Lower lobe of right lung (tissue), 2 donors: ENCODE data around the gene FXN. TPM values are rescaled to one million over a fixed set of nuclear protein-coding genes. Genes with fewer than 3 reads are reported as not detected.
A peak's percentile ranks its signal among the peaks of the same experiment; 100 is the strongest.

ENCODE experiments used
- ATAC-seq, 2 donors: fragments of 200-7000 bp; cut with Tn5 transposase; one replicate each; pipeline ENCODE4 v1.9.1; 2020 to 2022; ENCODE audit warnings: mild to moderate bottlenecking in 2 of 2, moderate library complexity in 2 of 2
- DNase-seq: peaks from one replicate; pipeline ENCODE4 v3.0.0-alpha.2; 2020
- H3K27ac ChIP-seq: fragments of 200-600 bp; one replicate; pipeline ENCODE4 v1.8.0; 2022
- H3K27me3 ChIP-seq: fragments of 200-600 bp; one replicate; pipeline ENCODE4 v1.8.0; 2022; ENCODE audit warnings: low read depth
- H3K36me3 ChIP-seq: fragments of 200-600 bp; one replicate; pipeline ENCODE4 v1.8.0; 2022; ENCODE audit warnings: mild to moderate bottlenecking
- H3K4me1 ChIP-seq: fragments of 200-600 bp; one replicate; pipeline ENCODE4 v1.8.0; 2022
- H3K4me3 ChIP-seq: fragments of 200-600 bp; one replicate; pipeline ENCODE4 v1.8.0; 2022; ENCODE audit warnings: mild to moderate bottlenecking
- H3K9me3 ChIP-seq: fragments of 200-600 bp; one replicate; pipeline ENCODE4 v1.8.0; 2022
- intact Hi-C: fragments of 100-400 bp; cut with DNase I; formaldehyde crosslinking; loops from one replicate; pipeline ENCODE4 v1.11.0; 2022
- total RNA-seq: library from RNA; stranded (reverse); fragmentation: NEBNext Ultra II Directional; extraction: Animal tissue kit (Norgen Biotek cat#: 25700); gene quantifications from one replicate; pipeline ENCODE4 v1.2.1, GENCODE V29; 2021
- TF ChIP-seq, protein P1 (sequence below): fragments of 200-600 bp; IDR thresholded peaks from one replicate; pipeline ENCODE4 v1.8.0; 2022; ENCODE audit warnings: antibody characterized with exemption, mild to moderate bottlenecking
- donor health status: DM: no; HTN: yes; CAD: no; lungs with severe emphysema.

Gene FXN
- total RNA-seq, 1 donor from 2014 or later, result 10.9 TPM

DNA sequence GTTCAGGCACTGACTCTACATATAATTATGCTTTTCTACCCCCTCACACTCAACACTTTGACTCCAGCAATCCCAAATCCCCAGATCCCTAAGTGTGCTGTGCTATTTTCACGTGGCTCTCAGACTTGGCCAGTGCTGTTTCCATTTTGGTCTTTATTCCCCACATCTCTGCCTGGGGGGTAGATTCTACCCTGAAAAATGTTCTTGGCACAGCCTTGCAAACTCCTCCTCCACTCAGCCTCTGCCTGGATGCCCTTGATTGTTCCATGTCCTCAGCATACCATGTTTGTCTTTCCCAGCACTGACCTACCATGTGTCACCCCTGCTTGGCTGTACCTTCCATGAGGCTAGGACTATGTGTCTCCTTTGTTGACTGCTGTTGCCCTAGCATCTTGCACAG lies 43.0 kb downstream of the FXN start:
- intact Hi-C loops, result no loop called here
- no peak overlapping the region for H3K27ac ChIP-seq

DNA sequence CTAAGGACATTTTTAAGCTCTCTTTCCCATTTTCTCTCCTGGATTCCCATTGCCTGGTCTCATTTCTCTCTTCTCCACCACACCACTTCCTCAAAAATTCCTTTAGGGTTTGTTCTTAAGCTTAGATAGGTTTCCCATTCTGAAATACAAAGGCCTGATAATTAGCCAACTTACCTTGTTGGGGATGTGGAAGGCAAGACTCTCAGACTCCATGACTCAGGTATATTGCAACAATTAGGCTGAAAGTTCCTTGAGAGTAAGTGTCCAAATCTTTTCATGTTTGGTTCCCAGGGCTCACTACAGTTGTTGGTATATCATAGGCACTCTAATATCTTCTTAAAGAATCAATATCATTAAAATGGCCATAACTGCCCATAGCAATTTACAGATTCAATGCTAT lies 43.6 kb downstream of the FXN start:
- TF ChIP-seq, protein P1, sequence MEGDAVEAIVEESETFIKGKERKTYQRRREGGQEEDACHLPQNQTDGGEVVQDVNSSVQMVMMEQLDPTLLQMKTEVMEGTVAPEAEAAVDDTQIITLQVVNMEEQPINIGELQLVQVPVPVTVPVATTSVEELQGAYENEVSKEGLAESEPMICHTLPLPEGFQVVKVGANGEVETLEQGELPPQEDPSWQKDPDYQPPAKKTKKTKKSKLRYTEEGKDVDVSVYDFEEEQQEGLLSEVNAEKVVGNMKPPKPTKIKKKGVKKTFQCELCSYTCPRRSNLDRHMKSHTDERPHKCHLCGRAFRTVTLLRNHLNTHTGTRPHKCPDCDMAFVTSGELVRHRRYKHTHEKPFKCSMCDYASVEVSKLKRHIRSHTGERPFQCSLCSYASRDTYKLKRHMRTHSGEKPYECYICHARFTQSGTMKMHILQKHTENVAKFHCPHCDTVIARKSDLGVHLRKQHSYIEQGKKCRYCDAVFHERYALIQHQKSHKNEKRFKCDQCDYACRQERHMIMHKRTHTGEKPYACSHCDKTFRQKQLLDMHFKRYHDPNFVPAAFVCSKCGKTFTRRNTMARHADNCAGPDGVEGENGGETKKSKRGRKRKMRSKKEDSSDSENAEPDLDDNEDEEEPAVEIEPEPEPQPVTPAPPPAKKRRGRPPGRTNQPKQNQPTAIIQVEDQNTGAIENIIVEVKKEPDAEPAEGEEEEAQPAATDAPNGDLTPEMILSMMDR, result no peak
- H3K27me3 ChIP-seq, result no peaks in the 10 kb centered on the region
- H3K4me3 ChIP-seq, result no peak overlapping the region
- peak overlapping the region; percentile 5 for H3K27ac ChIP-seq
- intact Hi-C loops, result no loop called here
- H3K9me3 ChIP-seq, result no peaks in the 10 kb centered on the region
- ATAC-seq, result no peak
- DNase-seq, result no peak
- peaks cover 7% of the 10 kb centered on the region for H3K4me1 ChIP-seq
- no peaks in the 10 kb centered on the region for H3K36me3 ChIP-seq

More for the DNA sequence above, 43.0 kb downstream of the FXN start:
- DNase-seq (no peak), ATAC-seq (peak; percentile 58 to 80)
- Histone ChIP-seq H3K36me3 (no peaks in the 10 kb centered on the region), H3K4me1 (peaks cover 7% of the 10 kb centered on the region), H3K27me3 (no peaks in the 10 kb centered on the region), H3K4me3 (no peak overlapping the region), H3K9me3 (no peaks in the 10 kb centered on the region)
- TF ChIP-seq, protein P1, result no peak

DNA sequence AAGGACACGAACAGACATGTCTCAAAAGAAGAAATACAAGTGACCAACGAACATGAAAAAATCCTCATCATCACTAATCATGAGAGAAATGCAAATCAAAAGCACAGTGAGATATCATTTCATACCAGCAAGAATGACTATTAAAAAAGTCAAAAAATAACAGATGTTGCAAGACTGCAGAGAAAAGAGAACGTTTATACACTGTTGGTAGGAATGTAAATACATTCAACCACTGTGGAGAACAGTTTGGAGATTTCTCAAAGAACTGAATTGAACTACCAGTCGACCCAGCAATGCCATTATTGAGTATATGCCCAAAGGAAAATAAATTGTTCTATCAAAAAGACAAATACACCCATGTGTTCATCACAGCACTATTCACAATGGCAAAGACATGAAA lies 45.7 kb downstream of the FXN start:
- intact Hi-C loops, result no loop called here

DNA sequence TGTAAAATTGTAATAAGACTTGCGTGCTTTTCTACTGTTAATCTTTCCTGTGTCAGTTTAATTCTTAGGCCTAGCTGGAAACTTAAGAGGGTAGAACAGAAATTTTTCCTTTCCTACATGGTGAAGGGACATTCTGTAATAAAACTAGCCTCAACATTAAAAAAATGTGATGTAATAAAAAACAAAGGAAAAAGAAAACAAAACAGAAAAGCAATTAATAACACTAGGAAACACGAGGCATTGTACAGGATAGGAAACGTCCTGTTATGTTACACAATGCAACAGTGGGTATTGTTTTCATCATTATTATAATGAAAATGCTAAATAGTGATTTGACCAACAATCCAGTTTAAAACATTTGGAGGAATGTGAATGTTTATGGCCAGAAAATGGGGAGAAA lies 47.8 kb downstream of the FXN start:
- Histone ChIP-seq H3K4me3 (no peak overlapping the region), H3K36me3 (no peaks in the 10 kb centered on the region), H3K4me1 (peaks cover 23% of the 10 kb centered on the region), H3K9me3 (no peaks in the 10 kb centered on the region), H3K27me3 (no peaks in the 10 kb centered on the region), H3K27ac (no peak overlapping the region)
- intact Hi-C loops, result no loop called here
- DNase-seq (no peak), ATAC-seq (no peak)
- TF ChIP-seq, protein P1, result no peak

More for the DNA sequence above, 45.7 kb downstream of the FXN start:
- no peak overlapping the region for H3K4me3 ChIP-seq
- TF ChIP-seq, protein P1, result no peak
- H3K27ac ChIP-seq, result no peak overlapping the region
- ATAC-seq (no peak), DNase-seq (no peak)
- H3K4me1 ChIP-seq, result peaks cover 11% of the 10 kb centered on the region
- H3K36me3 ChIP-seq, result no peaks in the 10 kb centered on the region
- H3K27me3 ChIP-seq, result no peaks in the 10 kb centered on the region
- no peaks in the 10 kb centered on the region for H3K9me3 ChIP-seq

DNA sequence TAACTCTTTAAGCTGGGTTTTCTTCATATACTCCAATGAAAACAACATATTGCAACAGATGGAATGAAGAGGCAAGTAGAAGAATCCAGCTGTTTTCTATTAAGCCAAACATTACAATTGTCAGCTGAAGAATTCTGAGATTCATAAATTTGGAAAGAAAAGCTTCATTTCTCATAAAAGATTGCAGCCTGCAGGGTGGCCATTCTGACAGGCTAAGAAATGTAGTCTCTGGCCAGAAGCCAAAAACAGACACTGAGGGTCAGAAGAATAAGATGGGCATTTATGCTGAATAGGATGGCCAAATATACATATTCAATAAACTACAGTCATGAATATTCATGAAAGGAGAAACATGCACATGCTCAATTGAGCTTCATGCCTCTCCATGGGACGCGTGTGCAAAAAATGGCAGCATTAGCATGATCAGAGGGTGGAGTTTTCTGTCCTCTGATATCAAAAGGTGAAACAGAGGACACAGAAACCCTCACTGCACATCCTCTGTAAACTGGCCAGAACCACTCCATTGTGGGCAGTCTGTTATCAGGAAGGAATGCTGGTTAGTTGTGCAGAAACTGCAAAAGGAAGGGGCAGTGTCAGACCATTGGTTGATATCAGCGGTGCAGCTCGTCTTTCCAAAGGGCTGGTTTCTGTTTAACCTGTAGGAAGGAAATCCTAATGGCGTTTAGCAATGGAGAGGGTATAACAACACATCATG lies 50.2 kb downstream of the FXN start:
- DNase-seq, result no peak
- H3K4me1 ChIP-seq, result peaks cover 23% of the 10 kb centered on the region
- TF ChIP-seq, protein P1, result no peak
- peak in 1 of 2 donors; percentile 28 for ATAC-seq
- no peaks in the 10 kb centered on the region for H3K36me3 ChIP-seq
- no peak overlapping the region for H3K27ac ChIP-seq
- H3K9me3 ChIP-seq, result no peaks in the 10 kb centered on the region
- H3K27me3 ChIP-seq, result no peaks in the 10 kb centered on the region
- no peak overlapping the region for H3K4me3 ChIP-seq
- intact Hi-C loops, result no loop called here
